ENCODE results near the gene FLT3LG.

FLT3LG gene

DNA sequence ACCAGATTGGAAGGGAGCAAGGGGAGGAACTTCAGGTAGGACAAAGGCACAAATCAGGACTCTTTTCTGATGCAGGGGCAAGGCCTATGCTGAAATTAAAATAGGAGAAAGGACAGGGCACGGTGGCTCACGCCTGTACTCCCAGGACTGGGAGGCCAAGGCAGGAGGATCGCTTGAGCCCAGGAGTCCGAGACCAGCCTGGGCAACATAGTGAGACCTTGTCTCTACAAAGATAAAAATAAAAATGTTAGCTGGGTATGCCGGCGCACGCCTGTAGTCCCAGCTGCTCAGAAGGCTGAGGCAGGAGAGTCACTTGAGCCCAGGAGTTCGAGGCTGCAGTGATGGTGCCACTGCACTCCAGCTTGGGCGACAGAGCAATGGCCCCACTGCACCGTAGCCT lies 38.3 kb upstream of the FLT3LG start:
- no peak overlapping the region for H3K9ac ChIP-seq (ENCODE audit: low read length)
- no peaks in the 10 kb centered on the region for H3K36me3 ChIP-seq (replicated peaks; ENCODE audit: insufficient read depth, low read length)
- H3K79me2 ChIP-seq (ENCODE audit: low read length): no peaks in the 10 kb centered on the region
- H3F3A ChIP-seq (ENCODE audit: insufficient read depth, low read length): no peaks in the 10 kb centered on the region
- peaks cover 98% of the 10 kb centered on the region for H3K27me3 ChIP-seq (replicated peaks; ENCODE audit: insufficient read depth, low read length)
- no peak overlapping the region for H3K4me2 ChIP-seq (ENCODE audit: low read depth, low read length)
- H3K9me3 ChIP-seq (replicated peaks; ENCODE audit: insufficient read depth, low read length): no peaks in the 10 kb centered on the region
- no peak overlapping the region for H3K27ac ChIP-seq (ENCODE audit: low read length)
- H4K20me1 ChIP-seq (ENCODE audit: insufficient read depth, low read length): no peaks in the 10 kb centered on the region
- H3K4me3 ChIP-seq (ENCODE audit: low read length): no peak overlapping the region
- no peaks in the 10 kb centered on the region for H3K9me2 ChIP-seq (replicated peaks; ENCODE audit: insufficient read depth, low read length)
- H3K4me1 ChIP-seq (ENCODE audit: low read length): no peaks in the 10 kb centered on the region
- DNase-seq: no peak
- TF ChIP-seq EZH2phosphoT487 (IDR thresholded peaks at IDR 0.05; ENCODE audit: low read length) (no peak), EZH2 (optimal IDR thresholded peaks at IDR 0.05; ENCODE audit: low read depth, low read length) (no peak)
- TF ChIP-seq, protein P1, sequence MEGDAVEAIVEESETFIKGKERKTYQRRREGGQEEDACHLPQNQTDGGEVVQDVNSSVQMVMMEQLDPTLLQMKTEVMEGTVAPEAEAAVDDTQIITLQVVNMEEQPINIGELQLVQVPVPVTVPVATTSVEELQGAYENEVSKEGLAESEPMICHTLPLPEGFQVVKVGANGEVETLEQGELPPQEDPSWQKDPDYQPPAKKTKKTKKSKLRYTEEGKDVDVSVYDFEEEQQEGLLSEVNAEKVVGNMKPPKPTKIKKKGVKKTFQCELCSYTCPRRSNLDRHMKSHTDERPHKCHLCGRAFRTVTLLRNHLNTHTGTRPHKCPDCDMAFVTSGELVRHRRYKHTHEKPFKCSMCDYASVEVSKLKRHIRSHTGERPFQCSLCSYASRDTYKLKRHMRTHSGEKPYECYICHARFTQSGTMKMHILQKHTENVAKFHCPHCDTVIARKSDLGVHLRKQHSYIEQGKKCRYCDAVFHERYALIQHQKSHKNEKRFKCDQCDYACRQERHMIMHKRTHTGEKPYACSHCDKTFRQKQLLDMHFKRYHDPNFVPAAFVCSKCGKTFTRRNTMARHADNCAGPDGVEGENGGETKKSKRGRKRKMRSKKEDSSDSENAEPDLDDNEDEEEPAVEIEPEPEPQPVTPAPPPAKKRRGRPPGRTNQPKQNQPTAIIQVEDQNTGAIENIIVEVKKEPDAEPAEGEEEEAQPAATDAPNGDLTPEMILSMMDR (IDR thresholded peaks at IDR 0.05; ENCODE audit: low read length): no peak
- no peak overlapping the region for H2AFZ ChIP-seq (ENCODE audit: low read length)

DNA sequence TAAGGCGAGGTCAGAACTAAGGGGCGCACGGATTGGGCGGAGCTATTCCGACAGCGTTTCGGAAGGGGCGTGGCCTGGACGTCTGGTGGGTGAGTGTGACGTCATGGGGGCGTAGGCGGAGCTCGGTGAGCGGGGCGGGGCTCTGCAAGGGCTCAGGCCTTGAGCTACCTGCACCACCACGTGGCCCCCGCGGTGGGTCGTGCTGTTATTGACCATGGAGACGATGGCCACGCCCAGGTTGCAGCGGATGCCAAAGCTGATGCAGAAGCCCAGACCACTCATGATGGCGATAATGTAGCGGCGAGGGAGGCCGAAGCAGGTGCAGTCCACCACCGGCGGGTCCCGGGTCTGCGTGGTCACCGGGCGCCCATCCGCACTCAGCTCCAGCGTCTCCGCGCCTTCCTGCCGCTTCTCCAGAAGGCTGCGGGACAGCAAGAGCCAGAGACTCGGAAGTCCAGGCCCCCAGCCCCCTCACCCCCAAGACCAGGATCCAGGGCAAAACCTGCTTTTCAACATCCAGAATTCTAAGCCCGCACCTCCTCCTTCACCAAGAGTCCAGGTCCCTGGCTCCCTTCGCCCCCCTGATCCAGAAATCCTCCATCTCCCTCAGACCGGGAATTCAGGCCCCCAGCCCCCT lies 37.5 kb upstream of the FLT3LG start:
- Histone ChIP-seq H4K20me1 (ENCODE audit: insufficient read depth, low read length) (no peaks in the 10 kb centered on the region), H3K27ac (ENCODE audit: low read length) (no peak overlapping the region), H3K9me3 (replicated peaks; ENCODE audit: insufficient read depth, low read length) (no peaks in the 10 kb centered on the region), H3K79me2 (ENCODE audit: low read length) (no peaks in the 10 kb centered on the region), H3K9me2 (replicated peaks; ENCODE audit: insufficient read depth, low read length) (no peaks in the 10 kb centered on the region), H2AFZ (ENCODE audit: low read length) (no peak overlapping the region), H3K4me3 (ENCODE audit: low read length) (no peak overlapping the region), H3K27me3 (replicated peaks; ENCODE audit: insufficient read depth, low read length) (peaks cover 95% of the 10 kb centered on the region), H3K36me3 (replicated peaks; ENCODE audit: insufficient read depth, low read length) (no peaks in the 10 kb centered on the region), H3K4me1 (ENCODE audit: low read length) (no peaks in the 10 kb centered on the region), H3K9ac (ENCODE audit: low read length) (no peak overlapping the region), H3K4me2 (ENCODE audit: low read depth, low read length) (no peak overlapping the region), H3F3A (ENCODE audit: insufficient read depth, low read length) (no peaks in the 10 kb centered on the region)
- no peak for DNase-seq
- TF ChIP-seq, protein P1 (IDR thresholded peaks at IDR 0.05; ENCODE audit: low read length): no peak
- TF ChIP-seq EZH2 (optimal IDR thresholded peaks at IDR 0.05; ENCODE audit: low read depth, low read length) (no peak), EZH2phosphoT487 (IDR thresholded peaks at IDR 0.05; ENCODE audit: low read length) (no peak)

DNA sequence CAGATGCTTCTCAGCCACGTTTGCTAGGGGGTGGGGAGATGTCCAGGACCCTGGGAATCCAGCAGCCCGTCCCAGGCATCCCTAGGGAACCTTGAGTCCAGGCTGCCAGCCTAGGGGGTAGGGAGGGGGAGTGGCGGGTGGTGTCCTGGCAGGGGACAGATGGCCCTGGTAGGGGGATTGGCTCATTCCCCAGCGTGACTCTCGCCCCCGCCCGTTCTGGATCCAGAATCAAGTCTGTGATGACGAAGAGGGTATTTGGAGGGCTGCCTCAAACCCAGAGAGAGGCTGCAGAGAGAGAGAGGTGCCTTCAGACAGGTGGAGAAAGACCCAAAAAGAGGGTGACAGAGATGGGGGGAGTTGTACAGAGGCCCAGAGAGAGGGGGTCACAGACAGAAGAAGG lies 36.8 kb upstream of the FLT3LG start:
- H3K4me1 ChIP-seq (ENCODE audit: low read length): no peaks in the 10 kb centered on the region
- no peaks in the 10 kb centered on the region for H3K79me2 ChIP-seq (ENCODE audit: low read length)
- H3K36me3 ChIP-seq (replicated peaks; ENCODE audit: insufficient read depth, low read length): no peaks in the 10 kb centered on the region
- TF ChIP-seq EZH2 (optimal IDR thresholded peaks at IDR 0.05; ENCODE audit: low read depth, low read length): no peak
- no peak for TF ChIP-seq EZH2phosphoT487 (IDR thresholded peaks at IDR 0.05; ENCODE audit: low read length)
- TF ChIP-seq, protein P1 (IDR thresholded peaks at IDR 0.05; ENCODE audit: low read length): no peak
- H4K20me1 ChIP-seq (ENCODE audit: insufficient read depth, low read length): no peaks in the 10 kb centered on the region
- H2AFZ ChIP-seq (ENCODE audit: low read length): no peak overlapping the region
- H3K27ac ChIP-seq (ENCODE audit: low read length): no peak overlapping the region
- DNase-seq: no peak
- no peaks in the 10 kb centered on the region for H3F3A ChIP-seq (ENCODE audit: insufficient read depth, low read length)
- no peak overlapping the region for H3K9ac ChIP-seq (ENCODE audit: low read length)
- peaks cover 97% of the 10 kb centered on the region for H3K27me3 ChIP-seq (replicated peaks; ENCODE audit: insufficient read depth, low read length)
- H3K4me2 ChIP-seq (ENCODE audit: low read depth, low read length): no peak overlapping the region
- H3K4me3 ChIP-seq (ENCODE audit: low read length): no peak overlapping the region
- no peaks in the 10 kb centered on the region for H3K9me3 ChIP-seq (replicated peaks; ENCODE audit: insufficient read depth, low read length)
- H3K9me2 ChIP-seq (replicated peaks; ENCODE audit: insufficient read depth, low read length): no peaks in the 10 kb centered on the region
